Fibroblast of pulmonary artery (primary cell): ENCODE data around the gene PTPRQ.
A peak's percentile ranks its signal among the peaks of the same experiment; 100 is the strongest.
"Not testable (repeated sequence)": the region's sequence is repeated elsewhere in the genome, so short reads cannot be mapped to it uniquely, and the experiment has no call there.

ENCODE experiments used
- DNase-seq: peaks from one replicate; pipeline ENCODE4 v3.0.0-alpha.2; 2010; ENCODE audit warnings: low read depth
- H3K4me3 ChIP-seq: replicated peaks from 2 replicates; pipeline ENCODE4 v1.5.1; 2011; ENCODE audit warnings: low read depth, mild to moderate bottlenecking, control low read depth, low read length, moderate library complexity
- CTCF ChIP-seq: IDR thresholded peaks from 2 replicates; pipeline ENCODE4 v1.5.1; 2011; ENCODE audit warnings: mild to moderate bottlenecking, control low read depth, low read length, inconsistent platforms; ENCODE audit errors: missing control alignments

PTPRQ gene

DNA sequence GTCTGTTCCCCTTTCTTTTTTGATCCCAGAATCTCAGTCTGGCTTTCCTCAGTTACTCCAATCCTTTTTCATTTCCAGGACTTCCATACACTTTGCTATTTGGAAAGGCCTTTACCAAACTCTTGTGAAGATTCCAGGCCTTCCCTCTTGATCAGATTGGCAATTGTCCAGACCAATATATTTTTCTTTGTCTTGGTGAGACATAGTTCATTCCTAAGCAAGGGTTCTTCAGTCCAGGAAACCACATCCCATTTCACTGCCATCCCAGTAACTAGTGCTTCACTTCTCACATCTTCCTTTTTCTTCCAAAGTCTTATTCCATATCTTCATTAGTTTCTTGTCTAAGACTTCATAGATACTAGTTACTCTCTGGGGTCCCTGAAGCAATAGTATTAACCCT, 2.1 kb upstream of the PTPRQ start:
- TF ChIP-seq CTCF = no peak
- H3K4me3 ChIP-seq = no peak overlapping the region
- peak; percentile 76 for DNase-seq

DNA sequence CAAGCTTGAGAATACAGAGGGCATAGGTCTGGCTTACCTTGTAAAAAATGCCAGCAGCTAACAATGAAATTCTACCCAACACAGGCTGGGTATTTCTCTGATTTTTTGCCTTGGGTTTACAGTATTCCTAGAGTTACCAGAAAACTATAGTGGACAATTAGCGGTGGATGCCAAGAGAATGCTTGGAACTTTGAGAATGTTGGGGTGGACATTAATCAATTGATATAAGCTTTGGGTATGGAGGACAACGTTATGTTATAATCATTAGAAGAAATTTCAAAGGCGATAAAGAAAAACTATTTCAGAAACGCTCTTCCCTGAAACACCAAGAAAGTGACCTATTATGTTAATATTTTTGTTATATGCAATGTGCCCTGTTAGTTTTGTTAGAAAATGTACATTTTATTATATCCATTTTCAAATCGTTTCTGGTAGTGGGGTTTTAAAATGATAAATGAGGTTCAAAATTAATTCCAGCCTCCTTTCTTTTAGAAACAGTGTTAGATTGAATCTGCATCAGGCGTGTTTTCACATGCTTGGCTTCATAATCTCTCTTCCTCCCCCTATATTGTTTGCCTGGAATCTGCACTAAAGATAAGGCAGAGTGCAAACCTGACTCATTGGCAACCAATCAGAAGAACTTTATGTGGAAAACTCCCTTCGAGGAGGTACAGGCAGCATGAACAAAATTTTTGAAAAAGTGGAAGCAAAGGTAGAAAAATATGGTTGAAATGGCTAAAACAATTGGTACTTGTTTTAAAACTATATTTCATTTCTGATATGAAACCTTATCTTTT, 1.4 kb upstream of the PTPRQ start:
- H3K4me3 ChIP-seq = no peak overlapping the region
- peak; percentile 74 for DNase-seq
- TF ChIP-seq CTCF = no peak

DNA sequence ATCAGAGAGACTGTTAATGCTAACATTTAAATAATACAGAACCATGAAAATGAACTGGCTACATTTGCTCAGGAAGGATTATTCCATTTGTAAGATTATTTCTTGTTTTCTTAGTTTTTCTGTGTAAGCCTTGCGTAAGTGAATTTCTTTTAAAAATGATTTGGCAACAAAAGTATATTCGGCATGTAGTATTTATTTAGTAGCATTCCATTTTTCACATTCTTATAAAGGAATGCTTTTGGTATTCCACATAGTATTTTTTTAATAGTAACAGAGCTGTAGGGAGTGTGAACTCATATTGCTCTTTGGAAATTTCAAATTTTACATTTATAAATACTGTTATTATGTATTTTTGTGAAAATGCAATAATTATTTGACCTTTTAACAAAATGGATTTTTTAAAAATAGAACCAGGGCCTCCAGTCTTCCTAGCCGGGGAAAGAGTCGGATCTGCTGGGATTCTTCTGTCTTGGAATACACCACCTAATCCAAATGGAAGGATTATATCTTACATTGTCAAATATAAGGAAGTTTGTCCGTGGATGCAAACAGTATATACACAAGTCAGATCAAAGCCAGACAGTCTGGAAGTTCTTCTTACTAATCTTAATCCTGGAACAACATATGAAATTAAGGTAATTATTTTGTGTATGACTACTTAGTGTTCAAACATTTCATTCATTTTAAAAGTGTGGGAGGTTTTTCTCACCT, 1.2 kb downstream of the PTPRQ start:
- DNase-seq = peak; percentile 48
- TF ChIP-seq CTCF = no peak
- H3K4me3 ChIP-seq = no peak overlapping the region

DNA sequence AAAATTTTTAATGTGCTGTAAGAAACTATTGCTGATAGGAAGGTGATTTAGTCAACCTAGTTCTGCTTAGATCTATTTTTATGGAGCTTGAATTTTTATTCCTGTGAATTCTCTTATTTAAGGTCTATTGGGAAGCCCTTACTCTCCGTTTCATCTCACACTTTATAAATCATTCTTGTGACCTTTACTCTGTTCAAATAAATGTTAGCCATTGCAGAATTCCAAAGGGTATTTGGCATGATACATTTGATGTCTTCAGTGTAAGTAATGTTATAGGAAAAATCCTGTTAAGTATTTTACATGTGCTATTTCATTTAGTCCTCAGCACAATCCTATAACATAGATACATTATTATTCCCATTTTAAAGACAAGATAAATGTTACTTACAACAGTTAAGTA, 12.5 kb downstream of the PTPRQ start:
- TF ChIP-seq CTCF = no peak
- no peak for DNase-seq
- no peak overlapping the region for H3K4me3 ChIP-seq

GRCh38 chr12:80460972-80461371, 16.9 kb downstream of the PTPRQ start:
- no peak for TF ChIP-seq CTCF
- H3K4me3 ChIP-seq = no peak overlapping the region
- no peak for DNase-seq

- DNase-seq, H3K4me3 ChIP-seq: not testable (repeated sequence)
Observed at GRCh38 chr12:80461851-80462250, 17.8 kb downstream of the PTPRQ start.

GRCh38 chr12:80469681-80470080, 25.6 kb downstream of the PTPRQ start:
- H3K4me3 ChIP-seq = no peak overlapping the region
- DNase-seq = peak; percentile 29
- no peak for TF ChIP-seq CTCF
